Osteoblast (primary cell): Measurements from ENCODE around the gene FOXO3. TPM values are rescaled to one million over a fixed set of nuclear protein-coding genes. Genes with fewer than 3 reads are reported as not detected.

Experiments
- DNase-seq: peaks from one replicate; pipeline ENCODE4 v3.0.0; 2011; ENCODE audit warnings: low spot score, mixed read lengths; ENCODE audit not compliant: insufficient read length; ENCODE audit errors: missing footprints
- H2AFZ ChIP-seq: 2 replicates; pipeline ENCODE4 v1.6.0; 2011; ENCODE audit warnings: mild to moderate bottlenecking, low read length
- H3K27ac ChIP-seq: 2 replicates; pipeline ENCODE4 v1.5.1; 2011; ENCODE audit warnings: mild to moderate bottlenecking, low read depth, low read length, moderate library complexity
- H3K27me3 ChIP-seq: 2 replicates; pipeline ENCODE4 v1.6.0; 2012; ENCODE audit warnings: mild to moderate bottlenecking, control low read depth, inconsistent platforms, low read length, moderate library complexity; ENCODE audit not compliant: insufficient read depth
- H3K36me3 ChIP-seq: 2 replicates; pipeline ENCODE4 v1.5.1; 2011; ENCODE audit warnings: mild to moderate bottlenecking, low read length, control low read depth, moderate library complexity; ENCODE audit not compliant: insufficient read depth
- H3K4me1 ChIP-seq: 2 replicates; pipeline ENCODE4 v1.5.1; 2011; ENCODE audit warnings: mild to moderate bottlenecking, low read length, control low read depth, moderate library complexity; ENCODE audit not compliant: insufficient read depth
- H3K4me2 ChIP-seq: 2 replicates; pipeline ENCODE4 v1.6.0; 2011; ENCODE audit warnings: mild to moderate bottlenecking, low read length; ENCODE audit not compliant: insufficient read depth
- H3K4me3 ChIP-seq: fragments of 200-600 bp; sonication (generic); 3 replicates; pipeline ENCODE4 v1.5.1; 2012; ENCODE audit warnings: mild to moderate bottlenecking, low read length, inconsistent platforms; ENCODE audit not compliant: insufficient read depth
- H3K79me2 ChIP-seq: 2 replicates; pipeline ENCODE4 v1.6.0; 2012; ENCODE audit warnings: mild to moderate bottlenecking, low read length, control low read depth, inconsistent platforms; ENCODE audit not compliant: insufficient read depth
- H3K9me3 ChIP-seq: 2 replicates; pipeline ENCODE4 v1.5.1; 2011; ENCODE audit warnings: low read depth, low read length, control low read depth
- H4K20me1 ChIP-seq: 2 replicates; pipeline ENCODE4 v1.6.0; 2012; ENCODE audit warnings: mild to moderate bottlenecking, low read length, control low read depth; ENCODE audit not compliant: insufficient read depth
- CTCF ChIP-seq: IDR thresholded peaks from 2 replicates; pipeline ENCODE4 v1.5.1; 2011; ENCODE audit warnings: mild to moderate bottlenecking, low read depth, low read length, moderate library complexity; ENCODE audit errors: extremely low read depth
- total RNA-seq: library from RNA; depleted of rRNA; stranded (reverse); fragments of >200 nt; gene quantifications from 2 replicates; pipeline ENCODE4 v1.2.3, GENCODE V29; 2012

The FOXO3 gene
- total RNA-seq, 1 donor, result 53.2 TPM

DNA sequence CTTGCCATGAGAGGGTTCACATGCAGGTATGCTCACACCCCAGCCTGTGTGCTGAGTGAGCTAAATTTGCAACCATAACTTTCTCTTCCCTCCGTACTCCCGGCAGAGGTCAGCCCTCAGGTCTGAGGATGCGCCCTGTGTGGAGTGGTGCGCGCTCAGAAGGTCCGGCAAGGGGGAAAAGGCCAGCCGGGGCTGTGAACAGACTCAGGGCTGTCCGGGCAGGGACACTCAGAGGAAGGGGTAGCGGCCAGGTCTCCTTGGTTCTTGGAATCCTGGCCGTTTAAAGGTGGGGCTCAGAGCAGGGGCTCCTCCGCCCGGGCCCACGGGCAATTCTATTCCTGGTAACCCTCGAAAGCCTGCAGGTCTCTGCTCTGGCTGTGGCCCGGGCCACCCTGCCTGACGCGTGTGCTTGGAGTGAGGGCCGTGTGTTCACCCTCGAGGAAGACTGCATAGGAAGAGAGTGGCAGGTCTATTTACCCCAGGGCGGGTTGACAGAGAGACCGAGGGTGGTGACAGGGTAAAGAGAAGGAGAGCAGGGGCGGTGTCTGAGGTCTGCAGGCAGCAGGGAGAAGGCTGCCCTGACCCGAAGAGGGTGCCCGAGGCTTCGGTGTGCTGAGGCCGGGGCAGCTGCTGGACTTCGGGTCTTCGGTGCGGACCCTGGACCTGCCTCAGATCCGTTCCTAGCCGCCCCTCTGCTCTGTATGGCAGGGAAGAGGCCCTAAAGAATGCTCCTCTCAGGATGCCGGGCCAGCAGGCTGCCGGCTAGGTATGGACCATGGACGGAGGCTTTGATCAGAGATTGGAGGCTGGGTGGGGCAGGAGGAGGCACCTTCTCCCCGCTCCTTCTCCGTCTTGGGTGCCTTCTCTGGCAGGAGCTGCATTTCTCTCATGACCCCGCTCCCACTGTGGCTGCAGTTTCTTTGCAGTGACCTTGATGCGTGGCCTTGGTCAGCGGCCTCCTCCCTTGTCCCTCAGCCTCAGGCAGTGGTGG lies 156.4 kb downstream of the FOXO3 start:
- Histone ChIP-seq H3K27ac (no peak overlapping the region), H3K36me3 (no peaks in the 10 kb centered on the region), H3K4me2 (no peak overlapping the region), H2AFZ (no peak overlapping the region), H3K9me3 (no peaks in the 10 kb centered on the region), H4K20me1 (peaks cover 3% of the 10 kb centered on the region), H3K27me3 (no peaks in the 10 kb centered on the region), H3K79me2 (no peaks in the 10 kb centered on the region), H3K4me3 (no peak overlapping the region), H3K4me1 (peaks cover 28% of the 10 kb centered on the region)
- DNase-seq, result no peak
- no peak for TF ChIP-seq CTCF

- Histone ChIP-seq H3K27ac (no peak overlapping the region), H4K20me1 (peaks cover 3% of the 10 kb centered on the region), H3K79me2 (no peaks in the 10 kb centered on the region), H2AFZ (no peak overlapping the region), H3K4me2 (no peak overlapping the region), H3K4me3 (no peak overlapping the region), H3K4me1 (peaks cover 15% of the 10 kb centered on the region), H3K27me3 (no peaks in the 10 kb centered on the region), H3K9me3 (no peaks in the 10 kb centered on the region), H3K36me3 (no peaks in the 10 kb centered on the region)
- no peak for DNase-seq
- TF ChIP-seq CTCF, result no peak
Measured at GRCh38 chr6:108719477-108719876, 158.8 kb downstream of the FOXO3 start.

DNA sequence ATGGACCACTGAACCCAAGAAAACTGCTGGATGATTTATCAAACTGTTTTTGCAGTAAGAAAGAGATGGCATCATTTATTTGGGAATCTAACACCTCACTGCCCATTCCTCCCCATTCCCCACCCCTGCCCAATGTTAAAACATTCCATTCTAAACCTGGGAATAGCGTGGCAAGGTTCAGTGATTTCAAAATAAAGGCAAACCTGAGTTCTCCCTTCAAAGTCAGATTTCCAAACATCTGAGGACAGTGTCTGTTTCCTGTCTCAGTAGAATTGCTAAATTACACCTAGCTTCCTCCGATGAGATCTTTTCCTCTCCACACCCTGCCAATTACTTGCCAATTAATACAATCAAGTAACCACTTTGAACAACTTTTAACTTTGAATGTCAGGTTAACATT lies 160.1 kb downstream of the FOXO3 start:
- Histone ChIP-seq H3K4me3 (no peak overlapping the region), H3K27me3 (no peaks in the 10 kb centered on the region), H3K4me2 (no peak overlapping the region), H3K36me3 (no peaks in the 10 kb centered on the region), H4K20me1 (no peaks in the 10 kb centered on the region), H3K4me1 (peaks cover 4% of the 10 kb centered on the region), H3K27ac (no peak overlapping the region), H3K9me3 (no peaks in the 10 kb centered on the region), H2AFZ (no peak overlapping the region), H3K79me2 (no peaks in the 10 kb centered on the region)
- no peak for DNase-seq
- no peak for TF ChIP-seq CTCF

DNA sequence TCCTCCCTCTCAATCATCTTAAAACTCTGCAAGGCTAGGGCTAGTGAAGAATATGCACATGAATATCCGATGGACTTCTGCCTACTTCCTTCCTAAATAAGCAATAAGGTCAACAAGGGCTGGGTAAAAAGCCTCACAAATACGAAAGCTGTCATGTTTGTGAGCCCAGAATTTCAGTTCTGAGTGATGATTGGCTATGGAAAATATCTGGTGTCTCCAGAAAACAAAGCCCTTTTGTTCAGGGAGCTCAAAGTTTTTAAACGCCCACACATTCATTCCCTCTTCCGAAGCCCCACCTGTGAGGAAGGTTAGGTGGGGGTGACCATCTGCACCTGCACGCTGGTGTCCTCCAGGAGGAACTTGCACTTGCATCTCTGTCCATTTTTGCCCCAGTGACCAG lies 160.6 kb downstream of the FOXO3 start:
- no peak for DNase-seq
- no peak overlapping the region for H3K4me2 ChIP-seq
- H4K20me1 ChIP-seq, result no peaks in the 10 kb centered on the region
- no peaks in the 10 kb centered on the region for H3K27me3 ChIP-seq
- no peaks in the 10 kb centered on the region for H3K9me3 ChIP-seq
- peaks cover 1% of the 10 kb centered on the region for H3K4me1 ChIP-seq
- no peak for TF ChIP-seq CTCF
- H3K27ac ChIP-seq, result no peak overlapping the region
- no peaks in the 10 kb centered on the region for H3K36me3 ChIP-seq
- no peaks in the 10 kb centered on the region for H3K79me2 ChIP-seq
- no peak overlapping the region for H3K4me3 ChIP-seq
- no peak overlapping the region for H2AFZ ChIP-seq
